OCI-LY3 (cell line): ENCODE results near the gene CUL9.

ENCODE experiments used
- H2AFZ ChIP-seq: fragments of 200-600, 300-600 bp; shearing (Covaris generic); 2 replicates; pipeline ENCODE4 v1.6.0; 2014; ENCODE audit warnings: antibody characterized with exemption, low read depth, low read length
- H3K27ac ChIP-seq: fragments of 200-600, 300-600 bp; sonication (generic); 2 replicates; pipeline ENCODE4 v1.5.1; 2014; ENCODE audit warnings: mild to moderate bottlenecking, low read length, moderate library complexity, mixed read lengths
- H3K27me3 ChIP-seq: fragments of 200-600, 300-600 bp; sonication (generic); 2 replicates; pipeline ENCODE4 v1.6.1; 2014; ENCODE audit warnings: low read depth, low read length, mixed read lengths
- H3K36me3 ChIP-seq: fragments of 200-600, 300-600 bp; sonication (generic); replicated peaks from 2 replicates; pipeline ENCODE3; 2014; ENCODE audit warnings: low read depth, low read length, mixed read lengths
- H3K4me1 ChIP-seq: fragments of 300-600, 200-600 bp; sonication (generic); 2 replicates; pipeline ENCODE4 v1.6.1; 2014; ENCODE audit warnings: low read length, mixed read lengths
- H3K4me2 ChIP-seq: fragments of 200-600, 300-600 bp; sonication (generic); 2 replicates; pipeline ENCODE4 v1.6.1; 2014; ENCODE audit warnings: low read length, mixed read lengths
- H3K4me3 ChIP-seq: fragments of 300-600, 200-600 bp; sonication (generic); 2 replicates; pipeline ENCODE4 v1.5.1; 2014; ENCODE audit warnings: antibody characterized with exemption, mild to moderate bottlenecking, low read length, moderate library complexity
- H3K79me2 ChIP-seq: fragments of 300-600, 200-600 bp; shearing (Covaris generic); 2 replicates; pipeline ENCODE4 v1.6.1; 2014; ENCODE audit warnings: mild to moderate bottlenecking, low read length, mixed read lengths
- H3K9ac ChIP-seq: fragments of 300-600, 200-600 bp; shearing (Covaris generic); 2 replicates; pipeline ENCODE4 v1.6.0; 2014; ENCODE audit warnings: mild to moderate bottlenecking, low read length, moderate library complexity
- H3K9me3 ChIP-seq: fragments of 200-600, 300-600 bp; shearing (Covaris generic); 2 replicates; pipeline ENCODE4 v1.6.1; 2014; ENCODE audit warnings: low read length, mixed read lengths; ENCODE audit not compliant: insufficient read depth
- H4K20me1 ChIP-seq: fragments of 200-600, 300-600 bp; sonication (generic); 2 replicates; pipeline ENCODE4 v1.6.1; 2016; ENCODE audit warnings: low read length, mixed read lengths; ENCODE audit not compliant: insufficient read depth
- CTCF ChIP-seq: fragments of 200-600, 300-600 bp; sonication (generic); IDR thresholded peaks from 2 replicates; pipeline ENCODE4 v1.5.1; 2014; ENCODE audit warnings: antibody characterized with exemption, low read length, low read depth
- EZH2phosphoT487 ChIP-seq: fragments of 200-600 bp; shearing (Covaris generic); IDR thresholded peaks from 2 replicates; pipeline ENCODE4 v1.6.1; 2018; ENCODE audit warnings: antibody characterized with exemption, mixed run types, low read depth

CUL9 gene

DNA sequence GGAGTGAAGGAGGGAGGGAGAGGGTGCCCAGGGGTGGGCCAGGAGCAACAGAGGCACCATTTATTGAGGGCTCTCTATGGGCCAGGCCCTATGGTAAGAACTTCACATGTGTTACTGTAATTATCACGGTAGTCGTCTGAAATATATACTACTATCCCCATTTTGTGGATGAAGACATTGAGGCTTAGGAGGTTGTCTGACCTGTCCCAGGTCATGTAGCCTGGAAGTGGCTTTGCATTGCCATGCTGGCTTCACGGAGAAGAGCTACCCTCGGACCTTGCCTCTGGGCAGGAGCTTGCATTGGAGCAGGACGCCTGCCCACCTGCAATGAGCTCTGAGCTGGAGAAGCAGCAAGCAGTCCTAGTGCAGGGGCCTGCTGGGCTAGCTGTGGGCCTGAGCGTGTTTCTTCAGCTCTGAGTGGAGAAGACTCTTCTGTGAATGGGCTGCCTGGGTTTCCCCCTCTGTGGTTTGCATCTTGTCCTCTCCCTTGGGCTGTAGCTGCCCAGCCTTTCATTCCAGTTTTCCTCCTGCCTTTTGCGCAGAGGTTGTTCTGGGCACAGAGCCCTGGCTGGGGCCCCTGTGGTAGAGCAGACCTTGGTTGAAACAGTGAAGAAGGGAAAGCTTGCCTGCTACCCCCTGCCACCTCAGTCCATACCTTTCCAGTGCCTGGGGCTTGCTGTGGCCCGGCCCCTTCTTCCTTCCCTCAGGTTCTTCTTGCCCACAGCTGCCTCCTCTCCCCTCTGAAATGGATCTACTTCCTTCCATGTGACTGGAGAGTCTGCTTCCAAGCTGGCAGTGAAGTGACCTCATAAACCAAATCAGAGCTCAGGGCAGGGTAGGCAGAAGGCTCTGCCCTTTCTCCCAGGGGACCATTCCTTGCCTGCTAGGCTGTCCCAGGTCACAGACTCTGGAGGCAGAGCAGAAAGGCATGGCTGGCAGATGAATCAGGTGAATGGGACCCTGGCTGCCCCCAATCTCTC, 35.0 kb upstream of the CUL9 start:
- Histone ChIP-seq H2AFZ (no peak overlapping the region), H4K20me1 (no peaks in the 10 kb centered on the region), H3K9ac (no peak overlapping the region), H3K79me2 (no peaks in the 10 kb centered on the region), H3K36me3 (no peaks in the 10 kb centered on the region), H3K4me2 (no peak overlapping the region), H3K27ac (no peak overlapping the region), H3K4me1 (peaks cover 8% of the 10 kb centered on the region; the same call in 1 of the 2 replicates), H3K27me3 (peaks cover 10% of the 10 kb centered on the region; the same call in 1 of the 2 replicates), H3K4me3 (no peak overlapping the region), H3K9me3 (no peaks in the 10 kb centered on the region)
- TF ChIP-seq CTCF (no peak), EZH2phosphoT487 (no peak)

DNA sequence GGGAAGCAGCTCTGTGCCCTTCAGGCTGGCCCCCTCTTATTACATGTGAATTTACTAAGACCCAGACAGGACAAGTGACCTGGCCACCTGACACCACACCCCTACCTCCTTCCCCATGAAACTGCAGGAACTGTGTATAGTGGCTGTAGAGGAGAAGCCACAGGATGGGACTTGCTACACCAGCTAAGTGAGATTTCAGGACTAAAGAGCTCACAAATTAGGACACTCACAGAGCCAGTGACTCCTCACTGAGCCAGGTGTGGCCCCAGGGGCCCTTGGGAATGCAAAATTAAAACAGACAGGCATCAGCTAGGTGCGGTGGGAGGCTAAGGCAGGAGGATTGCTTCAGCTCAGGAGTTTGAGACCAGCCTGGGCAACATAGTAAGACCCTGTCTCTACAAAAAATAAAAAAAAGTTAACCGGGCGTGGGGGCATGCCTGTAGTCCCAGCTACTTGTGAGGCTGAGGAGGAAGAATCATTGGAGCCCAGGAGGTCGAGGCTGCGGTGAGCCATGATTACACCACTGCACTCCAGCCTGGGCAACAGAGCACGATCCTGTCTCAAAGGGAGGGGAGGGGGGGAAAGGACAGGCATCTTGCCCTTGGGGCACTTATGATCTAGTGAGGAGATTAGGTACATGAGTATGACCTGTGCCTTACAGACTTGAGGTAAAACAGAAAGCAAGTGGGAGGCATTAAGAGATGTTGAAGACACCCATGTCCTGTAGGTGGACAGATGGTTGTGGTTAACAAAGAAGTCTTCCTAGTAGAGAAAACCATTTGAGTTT, 34.1 kb upstream of the CUL9 start:
- Histone ChIP-seq H3K9ac (no peak overlapping the region), H3K9me3 (no peaks in the 10 kb centered on the region), H3K27ac (no peak overlapping the region), H3K79me2 (no peaks in the 10 kb centered on the region), H4K20me1 (no peaks in the 10 kb centered on the region), H3K4me2 (no peak overlapping the region), H3K4me3 (no peak overlapping the region), H3K4me1 (peaks cover 8% of the 10 kb centered on the region; the same call in 1 of the 2 replicates), H2AFZ (no peak overlapping the region), H3K27me3 (peaks cover 10% of the 10 kb centered on the region; the same call in 1 of the 2 replicates), H3K36me3 (no peaks in the 10 kb centered on the region)
- no peak for TF ChIP-seq EZH2phosphoT487
- no peak for TF ChIP-seq CTCF

DNA sequence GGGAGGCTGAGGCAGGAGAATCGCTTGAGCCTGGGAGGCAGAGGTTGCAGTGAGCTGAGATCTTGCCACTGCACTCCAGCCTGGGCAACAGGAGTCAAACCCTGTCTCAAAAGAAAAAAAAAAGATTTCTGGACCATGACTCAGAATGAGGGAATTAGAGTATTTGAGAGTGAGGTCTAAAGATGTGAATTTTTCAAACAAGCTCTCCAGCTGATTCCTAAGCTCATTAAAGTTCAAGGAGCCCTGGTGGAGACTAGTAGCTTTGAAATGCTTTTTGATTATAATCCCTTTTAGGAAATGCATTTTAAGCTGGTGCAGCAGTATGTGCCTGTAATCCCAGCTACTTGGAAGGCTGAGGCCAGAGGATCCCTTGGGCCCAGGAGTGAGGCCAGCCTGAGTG, 32.7 kb upstream of the CUL9 start:
- Histone ChIP-seq H2AFZ (no peak overlapping the region), H3K79me2 (no peaks in the 10 kb centered on the region), H4K20me1 (no peaks in the 10 kb centered on the region), H3K4me2 (no peak overlapping the region), H3K27me3 (peaks cover 10% of the 10 kb centered on the region; the same call in 1 of the 2 replicates), H3K9me3 (no peaks in the 10 kb centered on the region), H3K4me1 (no peaks in the 10 kb centered on the region), H3K27ac (no peak overlapping the region), H3K9ac (no peak overlapping the region), H3K4me3 (no peak overlapping the region), H3K36me3 (no peaks in the 10 kb centered on the region)
- no peak for TF ChIP-seq CTCF
- no peak for TF ChIP-seq EZH2phosphoT487
